ENCODE results near the gene RNF44.

GRCh38 chr5:176527246-176528222 lies 9.7 kb downstream of the RNF44 start:
- TF ChIP-seq CTCF (IDR thresholded peaks at IDR 0.05) (no peak), POLR2A (IDR thresholded peaks at IDR 0.05) (no peak)
